ENCODE results near the gene ZC3HAV1.

- TF ChIP-seq POLR2AphosphoS5 (IDR thresholded peaks at IDR 0.05; ENCODE audit: low read depth, low read length) (no peak), REST (IDR thresholded peaks at IDR 0.05; ENCODE audit: insufficient read depth in 1 of 2, low read depth in 2 of 2, low read length in 2 of 2) (no peak)
Observed at GRCh38 chr7:139032473-139032872, 77.0 kb downstream of the ZC3HAV1 start.
